Measurements from ENCODE around the gene CUX1. TPM values are rescaled to one million over a fixed set of nuclear protein-coding genes. Genes with fewer than 3 reads are reported as not detected.
"Not testable (repeated sequence)": the region's sequence is repeated elsewhere in the genome, so short reads cannot be mapped to it uniquely, and the experiment has no call there.

CUX1 gene
- total and polyA plus RNA-seq, 2 donors = 59.7 to 63.5 TPM

- Histone ChIP-seq H3K36me3 (ENCODE audit: insufficient read depth) (no peaks in the 10 kb centered on the region), H3K4me3 (ENCODE audit: low read depth, low read length) (no peak overlapping the region), H3K27ac (ENCODE audit: low read depth) (no peak overlapping the region), H3K4me1 (ENCODE audit: insufficient read depth) (no peaks in the 10 kb centered on the region)
- no peak for DNase-seq (ENCODE audit: extremely low spot score)
- WGBS = 68% methylated on average over 24 of the region's 24 CpGs
These were observed 358.2 kb downstream of the CUX1 start for GRCh38 chr7:102175423-102176170.

GRCh38 chr7:102178410-102178809 is 361.0 kb downstream of the CUX1 start:
- no peak overlapping the region for H3K27ac ChIP-seq (ENCODE audit: low read depth)
- 88% methylated on average over 18 of the region's 18 CpGs for WGBS
- no peaks in the 10 kb centered on the region for H3K36me3 ChIP-seq (ENCODE audit: insufficient read depth)
- no peaks in the 10 kb centered on the region for H3K4me1 ChIP-seq (ENCODE audit: insufficient read depth)
- DNase-seq (ENCODE audit: extremely low spot score) = no peak
- H3K4me3 ChIP-seq (ENCODE audit: low read depth, low read length) = no peak overlapping the region

GRCh38 chr7:102180727-102181126 is 363.3 kb downstream of the CUX1 start:
- no peak for DNase-seq (ENCODE audit: extremely low spot score)
- no peak overlapping the region for H3K27ac ChIP-seq (ENCODE audit: low read depth)
- H3K4me3 ChIP-seq (ENCODE audit: low read depth, low read length) = no peak overlapping the region
- no peaks in the 10 kb centered on the region for H3K36me3 ChIP-seq (ENCODE audit: insufficient read depth)
- 92% methylated on average over 10 of the region's 10 CpGs for WGBS
- H3K4me1 ChIP-seq (ENCODE audit: insufficient read depth) = no peaks in the 10 kb centered on the region

GRCh38 chr7:102181517-102181916 is 364.1 kb downstream of the CUX1 start:
- 94% methylated on average over 8 of the region's 8 CpGs for WGBS
- Histone ChIP-seq H3K27ac (ENCODE audit: low read depth) (no peak overlapping the region), H3K4me3 (ENCODE audit: low read depth, low read length) (no peak overlapping the region), H3K36me3 (ENCODE audit: insufficient read depth) (no peaks in the 10 kb centered on the region), H3K4me1 (ENCODE audit: insufficient read depth) (no peaks in the 10 kb centered on the region)
- DNase-seq (ENCODE audit: extremely low spot score) = no peak

- WGBS = 94% methylated on average over 3 of the region's 3 CpGs
- H3K4me3 ChIP-seq (ENCODE audit: low read depth, low read length) = no peak overlapping the region
- H3K36me3 ChIP-seq (ENCODE audit: insufficient read depth) = no peaks in the 10 kb centered on the region
- DNase-seq (ENCODE audit: extremely low spot score) = no peak
- no peak overlapping the region for H3K27ac ChIP-seq (ENCODE audit: low read depth)
- no peaks in the 10 kb centered on the region for H3K4me1 ChIP-seq (ENCODE audit: insufficient read depth)
These were observed 364.6 kb downstream of the CUX1 start for GRCh38 chr7:102182016-102182415.

- not testable (repeated sequence) for H3K27ac ChIP-seq (ENCODE audit: low read depth); H3K36me3 ChIP-seq (ENCODE audit: insufficient read depth); H3K4me3 ChIP-seq (ENCODE audit: low read depth, low read length); H3K4me1 ChIP-seq (ENCODE audit: insufficient read depth); DNase-seq (ENCODE audit: extremely low spot score)
- WGBS = 97% methylated on average over 7 of the region's 7 CpGs
These were observed 366.4 kb downstream of the CUX1 start for GRCh38 chr7:102183848-102184247.

- Histone ChIP-seq H3K36me3 (ENCODE audit: insufficient read depth) (no peaks in the 10 kb centered on the region), H3K4me3 (ENCODE audit: low read depth, low read length) (no peak overlapping the region)
- WGBS = 95% methylated on average over 4 of the region's 4 CpGs
These were observed 366.9 kb downstream of the CUX1 start for GRCh38 chr7:102184303-102184702.

GRCh38 chr7:102185796-102186195 is 368.4 kb downstream of the CUX1 start:
- no peaks in the 10 kb centered on the region for H3K4me1 ChIP-seq (ENCODE audit: insufficient read depth)
- no peaks in the 10 kb centered on the region for H3K36me3 ChIP-seq (ENCODE audit: insufficient read depth)
- no peak overlapping the region for H3K27ac ChIP-seq (ENCODE audit: low read depth)
- DNase-seq (ENCODE audit: extremely low spot score) = no peak
- H3K4me3 ChIP-seq (ENCODE audit: low read depth, low read length) = no peak overlapping the region
- 98% methylated on average over 16 of the region's 16 CpGs for WGBS

More at GRCh38 chr7:102184303-102184702, 366.9 kb downstream of the CUX1 start:
- no peaks in the 10 kb centered on the region for H3K4me1 ChIP-seq (ENCODE audit: insufficient read depth)
- H3K27ac ChIP-seq (ENCODE audit: low read depth) = no peak overlapping the region
- DNase-seq (ENCODE audit: extremely low spot score) = no peak

GRCh38 chr7:102186306-102186705 is 368.9 kb downstream of the CUX1 start:
- DNase-seq (ENCODE audit: extremely low spot score) = no peak
- Histone ChIP-seq H3K4me1 (ENCODE audit: insufficient read depth) (no peaks in the 10 kb centered on the region), H3K36me3 (ENCODE audit: insufficient read depth) (no peaks in the 10 kb centered on the region), H3K27ac (ENCODE audit: low read depth) (no peak overlapping the region), H3K4me3 (ENCODE audit: low read depth, low read length) (no peak overlapping the region)
- 93% methylated on average over 6 of the region's 6 CpGs for WGBS

GRCh38 chr7:102188746-102189145 is 371.3 kb downstream of the CUX1 start:
- WGBS = 75% methylated on average over 7 of the region's 7 CpGs
- H3K36me3 ChIP-seq (ENCODE audit: insufficient read depth) = no peaks in the 10 kb centered on the region

GRCh38 chr7:102189756-102190155 is 372.3 kb downstream of the CUX1 start:
- no peak for DNase-seq (ENCODE audit: extremely low spot score)
- Histone ChIP-seq H3K27ac (ENCODE audit: low read depth) (no peak overlapping the region), H3K4me1 (ENCODE audit: insufficient read depth) (no peaks in the 10 kb centered on the region), H3K36me3 (ENCODE audit: insufficient read depth) (no peaks in the 10 kb centered on the region), H3K4me3 (ENCODE audit: low read depth, low read length) (no peak overlapping the region)
- WGBS = 93% methylated on average over 7 of the region's 7 CpGs

More at GRCh38 chr7:102188746-102189145, 371.3 kb downstream of the CUX1 start:
- Histone ChIP-seq H3K27ac (ENCODE audit: low read depth) (no peak overlapping the region), H3K4me3 (ENCODE audit: low read depth, low read length) (no peak overlapping the region), H3K4me1 (ENCODE audit: insufficient read depth) (no peaks in the 10 kb centered on the region)
- no peak for DNase-seq (ENCODE audit: extremely low spot score)

- no peaks in the 10 kb centered on the region for H3K4me1 ChIP-seq (ENCODE audit: insufficient read depth)
- WGBS = 90% methylated on average over 13 of the region's 13 CpGs
- DNase-seq (ENCODE audit: extremely low spot score) = no peak
- no peak overlapping the region for H3K27ac ChIP-seq (ENCODE audit: low read depth)
- H3K36me3 ChIP-seq (ENCODE audit: insufficient read depth) = peaks cover 2% of the 10 kb centered on the region
- H3K4me3 ChIP-seq (ENCODE audit: low read depth, low read length) = no peak overlapping the region
These were observed 373.4 kb downstream of the CUX1 start for GRCh38 chr7:102190776-102191350.

GRCh38 chr7:102191556-102192379 is 374.3 kb downstream of the CUX1 start:
- Histone ChIP-seq H3K4me3 (ENCODE audit: low read depth, low read length) (no peak overlapping the region), H3K36me3 (ENCODE audit: insufficient read depth) (peaks cover 2% of the 10 kb centered on the region), H3K27ac (ENCODE audit: low read depth) (no peak overlapping the region), H3K4me1 (ENCODE audit: insufficient read depth) (no peaks in the 10 kb centered on the region)
- DNase-seq (ENCODE audit: extremely low spot score) = no peak
- WGBS = 88% methylated on average over 17 of the region's 17 CpGs

GRCh38 chr7:102192790-102193189 is 375.4 kb downstream of the CUX1 start:
- WGBS = 97% methylated on average over 3 of the region's 3 CpGs
- no peak for DNase-seq (ENCODE audit: extremely low spot score)
- Histone ChIP-seq H3K4me3 (ENCODE audit: low read depth, low read length) (no peak overlapping the region), H3K27ac (ENCODE audit: low read depth) (no peak overlapping the region), H3K36me3 (ENCODE audit: insufficient read depth) (peaks cover 2% of the 10 kb centered on the region), H3K4me1 (ENCODE audit: insufficient read depth) (no peaks in the 10 kb centered on the region)

Measured in urinary bladder (tissue), 4 donors.